ENCODE measurements around the gene RAB3GAP2. TPM values are rescaled to one million over a fixed set of nuclear protein-coding genes. Genes with fewer than 3 reads are reported as not detected.
A peak's percentile ranks its signal among the peaks of the same experiment; 100 is the strongest.

RAB3GAP2 gene
- total and polyA plus RNA-seq, 8 donors = 34.9 to 43.8 (median 36.2) TPM

DNA sequence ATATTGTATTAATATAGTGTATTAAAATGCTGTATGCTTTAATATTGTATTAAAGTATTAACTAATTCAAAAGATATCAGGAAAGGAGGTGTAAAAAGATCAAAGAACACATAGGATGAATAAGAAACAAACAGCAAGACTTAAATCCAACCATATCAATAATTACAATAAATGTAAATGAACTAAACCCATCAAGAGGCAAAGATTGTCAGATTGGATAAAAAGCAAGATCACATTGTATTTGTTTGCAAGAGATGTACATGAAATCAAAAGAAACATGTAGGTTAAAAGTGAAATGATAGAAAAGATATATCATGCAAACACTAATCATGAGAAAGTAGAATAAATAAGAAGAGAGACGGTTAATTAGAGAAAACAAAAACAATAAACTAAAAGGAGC is 34.1 kb upstream of the RAB3GAP2 start:
- no peak overlapping the region for H3K4me3 ChIP-seq
- no peaks in the 10 kb centered on the region for H3K9me3 ChIP-seq
- DNase-seq (no peak), ATAC-seq (no peak)
- H3K27ac ChIP-seq = no peak overlapping the region
- intact Hi-C loops (cut with DNase I) = no loop called here
- H3K4me1 ChIP-seq = no peaks in the 10 kb centered on the region
- no peaks in the 10 kb centered on the region for H3K27me3 ChIP-seq
- H3K36me3 ChIP-seq = no peaks in the 10 kb centered on the region
- TF ChIP-seq, protein P1, sequence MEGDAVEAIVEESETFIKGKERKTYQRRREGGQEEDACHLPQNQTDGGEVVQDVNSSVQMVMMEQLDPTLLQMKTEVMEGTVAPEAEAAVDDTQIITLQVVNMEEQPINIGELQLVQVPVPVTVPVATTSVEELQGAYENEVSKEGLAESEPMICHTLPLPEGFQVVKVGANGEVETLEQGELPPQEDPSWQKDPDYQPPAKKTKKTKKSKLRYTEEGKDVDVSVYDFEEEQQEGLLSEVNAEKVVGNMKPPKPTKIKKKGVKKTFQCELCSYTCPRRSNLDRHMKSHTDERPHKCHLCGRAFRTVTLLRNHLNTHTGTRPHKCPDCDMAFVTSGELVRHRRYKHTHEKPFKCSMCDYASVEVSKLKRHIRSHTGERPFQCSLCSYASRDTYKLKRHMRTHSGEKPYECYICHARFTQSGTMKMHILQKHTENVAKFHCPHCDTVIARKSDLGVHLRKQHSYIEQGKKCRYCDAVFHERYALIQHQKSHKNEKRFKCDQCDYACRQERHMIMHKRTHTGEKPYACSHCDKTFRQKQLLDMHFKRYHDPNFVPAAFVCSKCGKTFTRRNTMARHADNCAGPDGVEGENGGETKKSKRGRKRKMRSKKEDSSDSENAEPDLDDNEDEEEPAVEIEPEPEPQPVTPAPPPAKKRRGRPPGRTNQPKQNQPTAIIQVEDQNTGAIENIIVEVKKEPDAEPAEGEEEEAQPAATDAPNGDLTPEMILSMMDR (IDR thresholded peaks at IDR 0.05) = no peak

GRCh38 chr1:220303871-220304270 is 31.6 kb upstream of the RAB3GAP2 start:
- no peaks in the 10 kb centered on the region for H3K27me3 ChIP-seq
- ATAC-seq (no peak), DNase-seq (no peak)
- no peak overlapping the region for H3K4me3 ChIP-seq
- H3K27ac ChIP-seq = no peak overlapping the region
- no peaks in the 10 kb centered on the region for H3K9me3 ChIP-seq
- intact Hi-C loops (cut with DNase I) = no loop called here
- no peaks in the 10 kb centered on the region for H3K36me3 ChIP-seq
- TF ChIP-seq, protein P1 (IDR thresholded peaks at IDR 0.05) = no peak
- no peaks in the 10 kb centered on the region for H3K4me1 ChIP-seq

DNA sequence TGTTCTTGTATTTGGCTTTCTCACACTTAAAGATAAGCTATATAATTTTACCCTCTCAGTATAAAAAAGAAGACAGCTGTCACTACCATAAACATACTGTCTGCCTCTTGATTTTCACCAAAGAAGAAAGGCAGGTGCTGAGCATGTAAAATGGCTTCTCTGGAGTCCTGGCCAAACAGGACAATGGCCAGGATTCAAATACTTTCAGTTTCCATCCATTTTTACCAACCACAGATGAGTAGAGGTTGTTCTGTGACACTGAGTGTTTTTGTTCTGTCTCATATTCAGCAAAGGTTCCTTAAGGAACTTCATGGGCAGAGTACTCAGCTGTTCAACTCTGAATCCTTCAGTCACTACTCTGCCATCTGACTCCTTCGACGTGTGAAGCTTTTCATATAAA is 29.4 kb upstream of the RAB3GAP2 start:
- Histone ChIP-seq H3K36me3 (no peaks in the 10 kb centered on the region), H3K9me3 (no peaks in the 10 kb centered on the region), H3K27me3 (no peaks in the 10 kb centered on the region), H3K27ac (no peak overlapping the region), H3K4me3 (no peak overlapping the region), H3K4me1 (no peaks in the 10 kb centered on the region)
- DNase-seq = no peak
- intact Hi-C loops (cut with DNase I) = no loop called here
- TF ChIP-seq, protein P1 (IDR thresholded peaks at IDR 0.05) = no peak
- no peak for ATAC-seq

DNA sequence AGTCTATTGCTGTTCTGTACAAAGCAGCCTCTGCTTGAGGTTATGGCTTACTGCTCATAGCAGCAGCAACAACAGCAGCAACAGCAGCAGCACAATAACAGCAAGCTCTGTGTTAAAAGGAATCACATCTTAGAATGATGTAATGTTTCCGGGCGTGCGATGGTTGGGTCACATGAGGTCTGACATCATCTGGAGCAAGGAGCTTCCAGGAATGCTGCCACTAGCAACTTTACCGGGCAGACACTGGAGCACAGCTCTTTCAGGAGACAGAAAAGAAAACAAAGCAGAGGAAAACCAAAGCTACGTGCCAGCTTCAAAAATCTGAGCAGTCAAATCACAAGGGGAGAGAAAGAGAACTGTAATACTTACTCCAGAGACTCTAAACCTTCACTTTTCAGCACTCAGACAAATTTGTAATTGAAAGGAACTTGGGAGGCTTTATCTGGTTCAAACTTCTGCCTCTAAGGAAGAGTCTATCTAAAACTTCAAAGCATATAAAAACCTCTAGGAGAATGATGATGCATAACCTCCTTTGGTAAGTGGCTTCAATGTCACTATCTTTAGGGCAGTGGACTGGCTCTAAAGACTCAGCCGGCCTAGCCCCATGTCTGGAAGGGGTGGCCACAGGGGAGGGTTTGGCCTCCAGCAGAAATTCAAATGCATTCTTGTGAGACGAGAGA is 28.3 kb upstream of the RAB3GAP2 start:
- ATAC-seq (peak; percentile 83), DNase-seq (peak in 3 of 4 donors; percentile 40 to 77 (median 74))
- H3K4me3 ChIP-seq = no peak overlapping the region
- peak overlapping the region; percentile 59 to 61 for H3K27ac ChIP-seq
- no peaks in the 10 kb centered on the region for H3K4me1 ChIP-seq
- H3K27me3 ChIP-seq = peaks cover 0 to 9% of the 10 kb centered on the region in 2 donors
- H3K36me3 ChIP-seq = no peaks in the 10 kb centered on the region
- TF ChIP-seq, protein P1 (IDR thresholded peaks at IDR 0.05) = no peak
- intact Hi-C loops (cut with DNase I) = no loop called here
- H3K9me3 ChIP-seq = no peaks in the 10 kb centered on the region

DNA sequence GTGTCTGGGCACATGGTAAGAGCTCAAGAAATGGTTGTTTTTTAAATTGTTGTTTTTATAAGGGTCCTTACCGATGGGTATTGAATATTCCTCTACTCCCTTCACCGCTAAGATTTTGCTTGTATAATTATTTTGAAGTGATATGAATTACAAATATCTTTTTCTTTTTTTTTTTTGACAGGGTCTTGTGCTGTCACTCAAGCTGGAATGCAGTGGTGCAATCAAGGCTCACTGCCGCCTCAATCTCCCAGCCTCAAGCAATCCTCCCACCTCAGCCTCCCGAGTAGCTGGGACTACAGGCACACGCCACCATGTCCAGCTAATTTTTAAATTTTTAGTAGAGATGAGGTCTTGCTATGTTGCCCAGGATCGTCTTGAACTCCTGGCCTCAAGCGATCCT is 27.1 kb upstream of the RAB3GAP2 start:
- H3K9me3 ChIP-seq = no peaks in the 10 kb centered on the region
- ATAC-seq = no peak
- TF ChIP-seq, protein P1 (IDR thresholded peaks at IDR 0.05) = no peak
- no peak for DNase-seq
- no peak overlapping the region for H3K27ac ChIP-seq
- H3K36me3 ChIP-seq = no peaks in the 10 kb centered on the region
- peaks cover 0 to 15% of the 10 kb centered on the region in 2 donors for H3K27me3 ChIP-seq
- no peak overlapping the region for H3K4me3 ChIP-seq
- H3K4me1 ChIP-seq = no peaks in the 10 kb centered on the region
- intact Hi-C loops (cut with DNase I) = no loop called here
